Kidney epithelial cell (primary cell): Measurements from ENCODE around the gene UNC80. TPM values are rescaled to one million over a fixed set of nuclear protein-coding genes. Genes with fewer than 3 reads are reported as not detected.

Source experiments
- DNase-seq: peaks from one replicate; pipeline ENCODE4 v3.0.0-alpha.2; 2010; ENCODE audit warnings: low read depth
- H3K27me3 ChIP-seq: 2 replicates; pipeline ENCODE4 v1.6.0; 2011; ENCODE audit warnings: low read length; ENCODE audit not compliant: control insufficient read depth, insufficient read depth
- H3K36me3 ChIP-seq: 2 replicates; pipeline ENCODE4 v1.5.1; 2011; ENCODE audit warnings: low read length; ENCODE audit not compliant: control insufficient read depth, insufficient read depth
- H3K4me3 ChIP-seq: 2 replicates; pipeline ENCODE4 v1.5.1; 2011; ENCODE audit warnings: low read depth, mild to moderate bottlenecking, control low read depth, low read length
- CTCF ChIP-seq: IDR thresholded peaks from 2 replicates; pipeline ENCODE4 v1.5.1; 2011; ENCODE audit warnings: mild to moderate bottlenecking, moderate library complexity, low read length, control low read depth, inconsistent platforms; ENCODE audit not compliant: insufficient read depth, poor library complexity, severe bottlenecking
- total RNA-seq: library from RNA; depleted of rRNA; stranded (reverse); fragments of >200 nt; gene quantifications from 2 replicates; pipeline ENCODE4 v1.2.3, GENCODE V29; 2015

Gene UNC80
- total RNA-seq, 1 donor from 2014 or later, result not detected

- no peak for DNase-seq
- Histone ChIP-seq H3K4me3 (no peak overlapping the region), H3K27me3 (no peaks in the 10 kb centered on the region), H3K36me3 (no peaks in the 10 kb centered on the region)
- no peak for TF ChIP-seq CTCF
Measured at GRCh38 chr2:209834767-209835166, 63.1 kb downstream of the UNC80 start.

- DNase-seq, result no peak
- Histone ChIP-seq H3K27me3 (no peaks in the 10 kb centered on the region), H3K36me3 (no peaks in the 10 kb centered on the region), H3K4me3 (no peak overlapping the region)
- no peak for TF ChIP-seq CTCF
Measured at GRCh38 chr2:209840434-209840833, 68.8 kb downstream of the UNC80 start.

- TF ChIP-seq CTCF, result no peak
- H3K36me3 ChIP-seq, result no peaks in the 10 kb centered on the region
- no peak for DNase-seq
- H3K4me3 ChIP-seq, result no peak overlapping the region
- H3K27me3 ChIP-seq, result no peaks in the 10 kb centered on the region
Measured at GRCh38 chr2:209845666-209846065, 74.0 kb downstream of the UNC80 start.

- H3K4me3 ChIP-seq, result no peak overlapping the region
- no peak for DNase-seq
- TF ChIP-seq CTCF, result no peak
- no peaks in the 10 kb centered on the region for H3K36me3 ChIP-seq
- H3K27me3 ChIP-seq, result no peaks in the 10 kb centered on the region
Measured at GRCh38 chr2:209864716-209865295, 93.2 kb downstream of the UNC80 start.

- H3K36me3 ChIP-seq, result no peaks in the 10 kb centered on the region
- H3K4me3 ChIP-seq, result no peak overlapping the region
- no peak for DNase-seq
- no peaks in the 10 kb centered on the region for H3K27me3 ChIP-seq
- TF ChIP-seq CTCF, result no peak
Measured at GRCh38 chr2:209868271-209868994, 96.8 kb downstream of the UNC80 start.

GRCh38 chr2:209870067-209870466 is 98.4 kb downstream of the UNC80 start:
- Histone ChIP-seq H3K27me3 (no peaks in the 10 kb centered on the region), H3K4me3 (no peak overlapping the region), H3K36me3 (no peaks in the 10 kb centered on the region)
- no peak for DNase-seq
- no peak for TF ChIP-seq CTCF
